Embryonic facial prominence (tissue), 1 donor: Measurements from ENCODE around the gene PPP1R12C.
"Not testable (repeated sequence)": the region's sequence is repeated elsewhere in the genome, so short reads cannot be mapped to it uniquely, and the experiment has no call there.

Experiments used
- DNase-seq: peaks from one replicate; pipeline ENCODE4 v3.0.0-alpha.2; 2016; ENCODE audit errors: extremely low spot score

PPP1R12C gene

DNA sequence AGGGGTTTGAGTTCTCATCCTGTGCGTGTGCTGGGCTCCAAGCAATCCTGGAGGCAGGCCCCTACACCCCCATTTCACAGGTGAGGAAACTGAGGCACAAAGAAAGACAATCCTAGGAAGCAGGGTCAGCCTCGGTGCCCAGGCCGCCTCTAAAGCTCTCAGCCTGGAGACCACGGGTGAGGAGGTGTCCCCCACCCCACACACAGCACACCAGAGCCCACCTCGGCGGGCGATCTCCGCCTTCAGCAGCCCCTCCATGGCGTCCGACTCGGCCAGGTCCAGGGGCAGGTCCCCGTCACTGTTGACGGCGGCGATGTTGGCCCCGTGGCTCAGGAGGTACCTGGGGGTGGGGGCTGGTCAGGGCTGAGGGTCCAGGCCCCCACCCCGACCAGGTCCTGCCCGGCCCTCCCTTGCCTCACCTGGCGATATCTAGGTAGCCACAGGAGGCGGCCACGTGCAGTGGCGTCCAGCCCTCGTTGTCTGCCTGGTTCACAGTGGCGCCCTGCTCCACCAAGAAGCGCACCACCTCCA is 5.1 kb downstream of the PPP1R12C start:
- no peak for DNase-seq

DNA sequence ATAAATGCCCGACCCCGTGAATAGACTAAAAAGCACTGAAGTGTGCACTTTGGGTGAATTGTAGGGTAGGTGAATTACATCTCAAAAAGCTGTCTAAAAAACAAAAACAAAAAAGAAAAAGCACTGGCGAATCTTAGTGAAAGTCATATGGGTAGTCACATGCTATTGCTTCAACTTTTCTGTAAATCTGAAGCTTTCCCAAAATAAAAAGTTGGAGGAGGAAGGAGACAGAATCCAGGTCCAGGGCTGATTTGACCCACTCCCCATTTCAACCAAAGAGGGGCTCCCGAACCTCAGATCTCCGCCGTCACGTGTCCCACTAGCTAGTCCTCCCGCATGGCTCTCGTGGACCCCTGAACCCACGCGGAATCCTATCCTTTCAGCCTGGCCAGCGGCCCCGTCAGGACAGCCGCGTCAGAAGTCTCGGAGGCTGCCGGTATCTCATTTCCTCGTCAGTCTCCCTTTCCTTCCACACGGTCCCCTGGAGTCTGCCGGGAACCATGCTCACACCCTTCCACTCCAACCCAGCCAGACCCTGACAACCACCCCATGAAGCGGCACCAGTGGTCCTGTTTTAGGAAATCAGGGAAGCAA is 6.1 kb downstream of the PPP1R12C start:
- no peak for DNase-seq

DNA sequence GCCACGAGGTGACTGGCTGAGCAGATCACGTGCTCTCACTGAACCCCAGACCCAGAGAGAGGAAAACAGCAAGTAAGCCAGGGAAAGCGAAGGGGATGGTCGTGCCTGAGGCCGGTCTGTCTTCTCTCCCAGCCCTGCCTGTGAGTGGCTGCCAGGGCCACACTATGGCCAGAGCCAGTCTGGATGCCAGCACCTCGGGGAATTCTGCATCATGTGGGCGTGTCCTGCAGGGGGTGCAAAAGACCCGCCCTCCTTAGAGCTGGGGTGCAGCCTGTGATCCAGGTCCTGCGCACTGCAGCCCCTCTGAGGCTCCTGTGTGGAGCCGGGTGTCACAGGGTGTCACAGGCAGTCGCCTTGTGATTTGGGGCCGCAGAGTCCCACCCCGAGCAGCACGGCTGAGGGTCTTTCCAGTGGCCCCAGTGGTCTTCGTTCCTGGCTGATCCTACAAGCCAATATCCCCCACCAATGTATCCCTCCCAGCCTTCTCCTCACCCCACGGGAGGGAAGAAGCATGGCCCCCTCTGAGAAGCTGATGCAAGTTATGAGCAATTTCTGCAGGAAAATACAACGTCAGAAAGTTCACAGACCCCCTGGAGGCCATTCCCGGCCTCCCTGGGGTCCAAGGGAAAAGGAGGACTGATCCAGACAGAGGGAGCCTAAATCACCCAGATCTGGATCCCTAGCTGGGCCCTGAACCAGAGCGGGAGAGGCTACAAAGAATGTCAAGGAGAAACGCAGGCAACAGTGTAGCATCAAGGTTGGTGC is 7.7 kb downstream of the PPP1R12C start:
- no peak for DNase-seq

DNA sequence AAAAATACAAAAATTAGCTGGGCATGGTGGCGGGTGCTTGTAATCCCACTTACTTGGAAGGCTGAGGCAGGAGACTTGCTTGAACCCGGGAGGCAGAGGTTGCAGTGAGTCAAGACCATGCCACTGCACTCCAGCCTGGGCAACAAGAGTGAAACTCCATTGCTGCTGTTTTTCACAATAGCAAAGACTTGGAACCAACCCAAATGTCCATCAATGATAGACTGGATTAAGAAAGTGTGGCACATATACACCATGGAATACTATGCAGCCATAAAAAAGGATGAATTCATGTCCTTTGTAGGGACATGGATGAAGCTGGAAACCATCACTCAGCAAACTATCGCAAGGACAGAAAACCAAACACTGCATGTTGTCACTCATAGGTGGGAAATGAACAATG is 10.2 kb downstream of the PPP1R12C start:
- DNase-seq, result not testable (repeated sequence)

DNA sequence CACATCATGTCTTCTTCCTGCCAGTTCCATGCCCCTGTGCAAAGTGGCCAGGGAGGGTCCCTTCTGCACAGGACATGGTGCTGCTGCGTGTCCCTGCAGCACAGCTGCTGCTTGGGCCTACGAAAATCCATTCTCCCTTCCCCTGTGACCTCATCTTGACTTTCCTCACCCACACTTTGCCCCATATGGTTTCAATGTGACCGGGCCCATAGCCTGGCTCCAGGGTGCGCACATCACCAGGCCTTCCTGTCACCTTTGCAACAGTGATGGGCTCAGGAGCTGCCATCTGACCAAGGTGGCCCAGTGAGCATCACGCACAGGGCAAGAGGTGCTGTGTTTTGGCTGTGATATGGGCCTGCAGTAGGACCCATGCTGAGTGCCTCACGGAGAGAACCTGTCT is 10.8 kb downstream of the PPP1R12C start:
- DNase-seq, result no peak

DNA sequence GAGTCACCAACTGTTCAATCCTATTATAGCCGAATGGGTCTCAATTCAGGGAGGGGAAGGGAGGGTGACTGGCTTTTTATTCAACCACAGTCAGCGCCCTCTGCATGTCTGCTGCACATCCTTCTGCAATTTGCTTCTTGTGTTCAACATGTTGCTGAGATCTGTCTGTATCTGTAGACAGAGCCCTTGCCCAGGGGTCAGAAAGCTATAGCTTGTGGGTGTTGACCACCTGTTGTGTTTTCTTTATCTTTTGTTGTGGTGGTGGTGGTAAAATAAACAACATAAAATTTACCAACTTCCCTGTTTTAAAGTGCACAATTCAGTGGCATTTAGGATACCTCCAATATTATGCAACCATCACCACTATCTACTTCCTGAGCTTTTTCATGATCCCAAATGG is 12.2 kb downstream of the PPP1R12C start:
- no peak for DNase-seq

DNA sequence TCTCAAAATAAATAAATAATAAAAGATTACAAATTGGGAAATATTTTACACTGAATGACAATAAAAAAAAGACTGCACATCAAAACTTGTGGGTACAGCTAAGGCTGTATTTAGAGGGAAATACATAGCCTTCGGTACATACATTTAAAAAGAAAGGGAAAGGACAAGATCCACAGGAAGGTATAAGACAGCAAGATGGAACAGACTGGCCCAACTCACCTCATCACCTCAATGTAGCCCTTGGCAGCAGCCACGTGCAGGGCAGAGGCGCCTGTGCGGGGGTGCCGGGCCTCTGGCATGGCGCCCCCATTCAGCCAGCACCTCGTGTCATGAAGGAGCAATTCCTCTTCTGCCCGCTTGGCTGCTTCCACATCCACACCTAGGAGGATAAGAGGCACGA is 14.2 kb downstream of the PPP1R12C start:
- no peak for DNase-seq

DNA sequence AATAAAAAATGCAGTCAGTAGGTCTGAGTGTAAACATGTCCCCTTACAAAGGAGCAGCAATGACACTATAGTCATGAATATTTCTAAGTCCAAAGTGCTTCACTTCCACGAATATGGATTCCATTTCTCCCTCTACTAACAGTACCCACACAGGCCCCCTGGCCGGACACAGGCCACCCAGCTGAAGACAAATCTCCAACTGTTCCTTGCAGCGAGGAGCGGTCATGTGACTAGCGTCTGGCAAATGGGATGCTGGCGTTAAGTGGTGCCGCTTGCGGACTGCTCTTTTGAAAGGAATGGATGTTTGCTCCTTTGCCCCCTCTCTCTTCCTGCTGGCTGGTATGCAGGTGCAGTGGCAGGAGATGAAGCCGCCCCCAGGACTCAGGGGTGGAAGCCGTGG is 16.2 kb downstream of the PPP1R12C start:
- DNase-seq, result no peak

DNA sequence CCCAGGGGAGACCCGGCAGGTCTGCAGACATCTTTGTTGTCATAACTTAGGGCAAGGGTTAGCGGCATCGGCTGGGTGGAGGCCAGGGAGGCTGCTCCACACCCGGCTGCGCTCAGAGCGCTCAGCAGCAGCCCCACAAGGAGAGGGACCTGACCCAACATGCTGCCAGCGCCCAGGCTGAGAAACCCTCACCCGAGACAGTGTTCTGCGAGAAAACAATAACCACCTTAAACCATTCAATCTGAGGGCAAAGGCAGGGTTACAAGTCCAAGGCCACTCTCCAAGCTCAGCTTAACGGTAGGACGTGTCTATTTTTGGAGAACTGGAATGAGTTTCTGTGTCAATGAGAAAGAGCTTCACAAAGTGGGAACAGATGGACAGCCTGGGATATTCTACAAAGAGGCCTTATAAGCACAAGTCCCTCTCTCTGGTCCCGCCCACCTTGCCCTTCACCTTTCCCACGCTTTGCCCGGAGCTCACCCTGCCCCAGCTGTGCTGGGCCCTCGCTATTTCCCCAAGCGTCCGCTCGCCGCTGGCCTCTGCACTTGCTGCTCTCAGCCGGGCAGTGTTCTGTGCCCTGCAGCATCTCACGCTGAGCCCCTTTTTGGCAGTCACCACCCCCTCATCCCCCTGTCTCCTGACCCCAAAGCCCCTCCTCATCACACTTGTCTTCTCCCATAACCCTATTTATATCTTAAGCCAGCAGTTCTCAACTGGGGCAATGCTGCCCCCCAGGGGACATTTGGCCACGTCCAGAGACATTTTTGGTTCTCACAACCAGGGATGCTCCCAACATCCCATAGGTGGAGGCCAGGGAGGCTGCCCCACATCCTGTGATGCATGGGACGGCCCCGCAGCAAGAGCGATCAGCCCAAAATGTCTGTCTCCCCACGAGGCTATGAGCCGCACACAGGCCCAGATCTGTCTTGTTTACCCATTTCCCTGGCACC is 17.6 kb downstream of the PPP1R12C start:
- DNase-seq, result no peak

DNA sequence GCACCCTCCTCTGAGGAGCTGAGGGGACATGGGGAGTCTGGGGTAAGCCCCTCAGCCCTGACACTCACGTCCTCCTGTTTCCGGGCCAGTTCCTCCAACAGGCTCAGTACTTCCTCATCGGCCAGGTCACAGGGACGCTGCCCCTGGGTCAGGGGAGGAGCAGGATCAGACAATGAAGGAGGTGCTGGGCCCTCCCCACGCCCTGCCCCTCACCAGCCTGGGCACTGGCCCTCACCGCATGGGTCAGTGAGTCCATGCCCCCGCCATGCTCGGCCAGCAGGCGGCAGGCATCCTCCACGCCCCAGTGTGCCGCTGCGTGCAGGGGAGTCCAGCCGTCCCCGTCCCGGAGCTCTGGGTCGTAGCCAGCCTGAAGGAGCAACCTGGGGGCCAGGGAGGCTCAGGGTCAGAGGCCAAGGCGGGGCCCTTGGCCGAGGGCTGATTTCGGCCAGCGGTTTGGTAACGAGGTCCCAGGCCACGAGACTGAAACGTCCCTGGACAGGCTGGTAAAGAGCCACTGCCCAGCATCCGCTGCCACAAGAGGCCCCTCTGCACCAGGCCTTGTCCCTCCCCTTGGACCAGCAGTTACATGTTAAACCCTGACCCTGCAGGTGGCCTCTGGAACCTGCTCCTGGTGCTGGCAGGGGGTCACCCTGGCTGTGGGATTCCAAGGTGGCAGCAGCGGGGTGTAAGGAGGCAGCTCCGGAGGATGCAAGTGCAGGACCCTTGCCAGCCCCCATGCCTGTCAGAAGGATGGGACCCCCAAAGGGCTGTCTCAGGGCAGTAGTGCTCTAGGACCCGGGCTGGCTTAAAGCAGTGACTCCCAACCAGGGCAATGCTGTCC is 18.5 kb downstream of the PPP1R12C start:
- DNase-seq, result no peak

DNA sequence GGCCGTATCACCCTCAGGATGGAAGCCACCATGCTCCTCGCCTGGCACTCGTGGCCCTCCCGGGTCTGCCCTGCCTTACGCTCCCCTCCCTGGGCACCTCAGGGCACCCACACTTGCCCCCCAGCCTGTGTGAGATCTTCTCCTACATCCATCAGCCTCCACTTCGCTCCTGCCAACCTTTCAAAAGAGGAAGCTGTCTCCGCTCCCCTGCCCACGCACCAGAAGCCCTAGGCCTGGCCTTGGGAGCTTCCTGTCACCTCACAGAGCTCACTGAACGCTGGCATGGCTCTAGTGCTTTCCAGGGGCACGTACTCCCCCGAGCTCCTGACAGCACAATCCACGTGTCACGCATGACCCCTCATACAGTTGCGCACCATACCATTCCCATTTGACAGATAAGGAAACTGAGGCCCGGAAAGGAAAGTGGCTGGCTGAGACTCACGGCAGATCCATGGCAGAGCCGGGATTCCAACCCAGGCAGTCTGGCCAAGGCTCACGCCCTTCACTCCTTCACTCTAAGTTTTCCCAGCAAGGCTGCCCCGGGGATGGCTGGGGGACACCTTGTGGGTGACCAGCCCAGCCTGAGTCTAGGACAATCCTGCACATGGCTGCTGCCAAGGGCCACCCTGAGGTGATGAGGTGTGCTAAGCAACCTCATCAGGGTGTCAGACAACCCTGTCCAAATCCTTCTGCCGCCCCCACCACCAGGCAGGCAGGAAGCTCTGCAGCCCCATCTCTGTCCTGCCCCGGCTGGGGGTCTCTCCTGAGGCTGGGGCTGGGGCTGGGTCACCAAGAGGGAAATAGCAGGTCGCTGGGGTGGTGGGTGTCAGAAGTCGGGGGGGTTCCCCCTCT is 19.3 kb downstream of the PPP1R12C start:
- DNase-seq, result no peak

DNA sequence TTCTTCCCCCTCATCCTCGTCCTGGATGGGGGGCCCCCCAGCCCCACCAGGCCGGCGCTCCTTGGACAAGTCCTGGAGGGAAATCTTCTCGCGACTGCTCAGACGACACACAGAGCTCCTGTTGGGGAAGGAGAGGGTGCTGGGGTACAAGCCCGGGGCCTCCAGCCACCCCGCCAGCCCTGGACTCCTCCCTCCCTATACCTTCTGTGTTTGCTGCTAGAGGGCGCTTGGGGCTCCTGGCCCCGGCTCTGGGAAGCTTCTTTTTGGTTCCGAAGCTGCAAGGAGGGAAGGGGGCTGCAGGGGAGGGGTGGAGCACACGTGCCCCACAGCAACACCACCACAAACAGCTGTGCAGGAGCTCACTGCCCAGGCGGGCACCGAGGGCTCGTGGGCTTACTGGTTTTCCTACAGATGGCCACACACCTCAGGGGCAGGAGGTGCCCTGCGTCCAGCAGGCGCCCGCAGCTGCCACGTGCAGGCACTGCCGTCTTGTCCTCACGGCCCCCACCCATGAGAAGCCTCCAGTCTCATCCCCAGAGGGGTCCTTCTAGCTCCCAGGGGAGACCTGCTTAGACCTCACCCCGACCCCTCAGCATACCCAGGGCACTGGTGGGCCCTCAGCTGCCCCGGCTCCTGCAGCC is 21.3 kb downstream of the PPP1R12C start:
- no peak for DNase-seq

DNA sequence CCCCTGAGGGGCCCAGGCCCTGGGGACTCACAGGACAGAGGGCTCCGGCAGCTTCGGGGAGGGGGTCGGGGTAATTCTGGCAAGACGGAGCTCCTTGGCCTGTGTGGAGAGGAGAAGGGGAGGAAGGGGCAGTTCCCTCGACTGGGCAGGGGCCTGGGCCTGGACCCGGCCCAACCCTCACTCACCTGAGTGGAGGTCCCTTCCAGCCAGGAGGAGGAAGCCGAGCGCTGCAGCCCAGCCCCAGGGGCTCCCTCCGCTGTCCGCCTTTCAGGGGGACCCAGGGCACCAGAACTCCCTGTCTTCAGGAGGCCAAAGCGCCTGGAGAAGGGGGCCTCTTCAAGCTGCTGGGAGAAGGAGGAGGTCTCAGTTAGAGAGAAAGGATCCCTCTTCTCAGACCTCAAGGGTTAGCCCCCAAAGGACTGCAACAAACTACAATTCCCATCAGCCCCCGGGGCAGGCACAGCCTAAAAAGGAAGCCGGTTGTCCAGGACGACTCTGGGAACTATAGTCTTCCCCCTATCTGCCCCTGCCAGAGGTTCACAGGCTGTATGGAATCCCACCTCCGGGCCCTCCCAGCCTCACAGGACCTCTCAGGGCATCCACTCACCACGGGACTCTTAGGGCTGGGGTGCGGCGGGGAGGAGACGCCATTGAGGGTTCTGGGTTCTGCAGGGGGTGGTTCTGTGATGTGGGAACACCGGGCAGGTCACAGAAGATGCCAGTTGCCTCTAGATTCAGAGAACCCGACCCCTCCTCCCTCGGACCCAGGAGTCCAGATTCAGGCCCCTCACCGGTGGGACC is 22.0 kb downstream of the PPP1R12C start:
- no peak for DNase-seq

DNA sequence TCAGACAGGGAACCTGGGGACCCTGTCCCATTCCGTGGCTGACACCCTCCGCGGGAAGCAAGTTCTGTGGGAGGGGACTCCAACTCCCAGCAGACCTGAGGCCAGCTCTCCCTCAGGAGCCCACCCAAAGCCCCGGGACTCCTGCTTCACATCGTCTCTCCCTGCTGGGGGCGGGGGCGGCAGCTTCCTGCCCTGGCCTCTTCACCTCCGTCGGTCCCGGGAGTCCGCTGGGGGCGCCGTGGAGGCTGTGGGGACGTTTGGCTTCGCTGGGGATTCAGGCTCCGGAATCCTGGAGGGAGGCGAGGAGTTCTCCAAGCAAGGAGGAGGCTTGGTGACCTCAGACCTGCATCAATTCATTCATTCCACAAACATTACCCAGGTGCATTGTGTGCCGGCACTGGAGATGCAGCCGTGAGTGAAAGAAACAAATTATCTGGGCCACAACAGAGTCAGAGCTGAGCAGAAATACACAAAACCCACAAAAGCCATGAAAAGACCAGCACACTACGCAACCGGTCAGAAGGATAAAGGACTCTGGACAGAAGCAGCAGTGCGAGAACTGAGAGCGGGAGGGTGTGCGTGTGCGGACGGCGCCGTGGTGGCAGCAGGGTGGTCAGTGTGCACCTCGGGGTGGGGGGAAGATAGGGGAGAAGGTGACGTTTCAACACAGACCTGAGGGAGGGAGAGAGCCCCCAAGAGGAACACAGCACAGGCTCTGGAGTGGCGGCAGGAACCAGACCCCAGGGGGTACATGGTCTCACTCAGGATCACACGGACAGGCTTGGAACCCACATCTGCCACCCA is 22.8 kb downstream of the PPP1R12C start:
- DNase-seq, result no peak

DNA sequence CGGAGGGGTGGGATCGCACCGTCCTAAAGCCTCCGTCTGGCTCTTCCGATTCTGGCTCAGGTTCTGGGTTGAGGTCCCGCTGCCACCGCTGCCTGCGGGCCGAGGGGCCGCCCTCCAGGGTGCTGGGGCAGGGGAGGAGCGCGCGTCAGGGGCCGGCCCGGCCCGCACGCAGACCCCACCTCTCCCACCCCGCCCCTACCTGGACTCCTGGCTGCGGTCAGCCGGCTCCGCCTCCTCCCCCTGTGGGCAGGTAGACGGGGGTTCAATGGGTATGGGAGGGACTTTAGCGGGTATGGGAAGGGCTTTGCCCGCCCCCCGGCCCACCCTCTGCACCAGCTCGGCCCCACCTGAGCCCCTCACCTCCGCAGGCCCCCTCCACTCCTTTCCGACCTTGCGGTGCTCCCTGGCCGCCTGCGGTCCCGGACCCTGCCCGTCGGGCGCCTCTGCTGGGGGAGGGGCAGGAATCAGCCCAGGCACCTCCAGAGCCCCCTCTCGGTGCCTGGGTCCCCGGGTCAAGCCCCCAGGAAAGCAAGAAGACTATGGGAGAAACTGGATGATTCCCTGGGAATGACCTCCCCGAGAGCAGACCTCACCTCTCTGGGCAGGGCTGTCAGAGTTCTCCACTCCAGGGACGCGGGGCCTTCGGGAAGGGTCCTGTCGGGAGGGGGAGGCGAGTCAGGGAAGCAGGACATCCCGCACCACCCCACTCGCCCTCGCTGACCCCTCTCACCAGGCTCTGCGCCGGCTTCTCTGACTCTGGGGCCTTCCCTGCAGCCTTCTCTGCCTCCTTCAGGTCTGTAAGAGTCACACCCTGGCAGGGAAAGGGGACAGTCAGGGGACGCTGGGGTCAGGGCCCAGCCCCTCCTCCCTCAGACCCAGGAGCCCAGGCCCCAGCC is 24.8 kb downstream of the PPP1R12C start:
- no peak for DNase-seq

DNA sequence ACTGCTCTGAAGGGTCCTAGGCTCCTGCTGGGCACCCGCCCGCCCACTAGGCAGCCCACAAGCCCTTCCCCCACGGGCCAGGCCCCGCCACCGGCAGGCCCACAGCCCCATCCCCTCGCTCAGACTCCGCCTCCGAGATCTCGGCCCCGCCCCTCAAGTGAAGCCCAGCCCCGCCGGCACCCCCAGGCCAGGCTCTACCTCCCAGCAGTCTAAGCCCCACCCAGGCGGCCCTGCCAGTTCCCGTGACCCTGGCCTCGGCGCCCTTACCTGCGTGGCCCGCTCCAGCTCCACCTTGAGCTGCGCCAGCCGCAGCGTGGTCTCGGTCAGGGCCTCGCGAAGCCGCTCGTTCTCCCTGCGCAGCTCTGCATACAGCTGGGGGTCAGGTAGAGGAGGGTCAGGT is 25.5 kb downstream of the PPP1R12C start:
- DNase-seq, result no peak
